Coronary artery (tissue), 2 donors: ENCODE data around the gene MARK4.

Experiments
- DNase-seq: peaks from one replicate; pipeline ENCODE4 v3.0.0-alpha.2; 2017; ENCODE audit warnings: low spot score
- H3K27ac ChIP-seq, 2 donors: fragments of 200-600 bp; sonication (generic); one replicate each; pipeline ENCODE4 v1.5.1; 2016 to 2019
- H3K4me3 ChIP-seq: fragments of 200-600 bp; sonication (generic); 2 replicates; pipeline ENCODE4 v1.5.1; 2016; ENCODE audit warnings: mild to moderate bottlenecking, moderate library complexity
- TF ChIP-seq, protein P1 (sequence below): fragments of 200-600 bp; sonication (generic); IDR thresholded peaks from one replicate; pipeline ENCODE4 v1.5.1; 2019; ENCODE audit warnings: antibody characterized with exemption

Gene MARK4

DNA sequence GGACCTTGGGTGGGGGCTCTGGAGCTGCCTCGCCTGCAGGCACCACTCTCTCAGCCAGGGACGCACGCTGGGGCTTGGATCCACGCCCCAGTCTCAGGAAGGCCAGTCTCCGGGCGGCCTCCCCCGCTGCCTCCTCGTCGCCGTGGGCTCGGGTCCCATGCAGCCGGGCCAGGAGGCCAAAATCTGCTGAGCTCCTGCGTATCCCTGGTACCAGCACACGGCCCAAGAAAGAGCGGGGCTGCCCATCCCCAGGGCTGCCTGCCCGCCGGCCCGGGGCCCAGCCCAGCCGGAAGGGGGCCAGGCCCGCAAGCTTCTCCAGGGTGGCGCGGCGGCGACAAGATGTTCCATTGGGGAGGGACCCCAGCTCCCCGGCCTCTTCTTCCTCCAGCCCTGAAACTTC lies 12.5 kb upstream of the MARK4 start:
- Histone ChIP-seq H3K27ac (no peak overlapping the region), H3K4me3 (no peak overlapping the region)
- TF ChIP-seq, protein P1, sequence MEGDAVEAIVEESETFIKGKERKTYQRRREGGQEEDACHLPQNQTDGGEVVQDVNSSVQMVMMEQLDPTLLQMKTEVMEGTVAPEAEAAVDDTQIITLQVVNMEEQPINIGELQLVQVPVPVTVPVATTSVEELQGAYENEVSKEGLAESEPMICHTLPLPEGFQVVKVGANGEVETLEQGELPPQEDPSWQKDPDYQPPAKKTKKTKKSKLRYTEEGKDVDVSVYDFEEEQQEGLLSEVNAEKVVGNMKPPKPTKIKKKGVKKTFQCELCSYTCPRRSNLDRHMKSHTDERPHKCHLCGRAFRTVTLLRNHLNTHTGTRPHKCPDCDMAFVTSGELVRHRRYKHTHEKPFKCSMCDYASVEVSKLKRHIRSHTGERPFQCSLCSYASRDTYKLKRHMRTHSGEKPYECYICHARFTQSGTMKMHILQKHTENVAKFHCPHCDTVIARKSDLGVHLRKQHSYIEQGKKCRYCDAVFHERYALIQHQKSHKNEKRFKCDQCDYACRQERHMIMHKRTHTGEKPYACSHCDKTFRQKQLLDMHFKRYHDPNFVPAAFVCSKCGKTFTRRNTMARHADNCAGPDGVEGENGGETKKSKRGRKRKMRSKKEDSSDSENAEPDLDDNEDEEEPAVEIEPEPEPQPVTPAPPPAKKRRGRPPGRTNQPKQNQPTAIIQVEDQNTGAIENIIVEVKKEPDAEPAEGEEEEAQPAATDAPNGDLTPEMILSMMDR: no peak
- no peak for DNase-seq

DNA sequence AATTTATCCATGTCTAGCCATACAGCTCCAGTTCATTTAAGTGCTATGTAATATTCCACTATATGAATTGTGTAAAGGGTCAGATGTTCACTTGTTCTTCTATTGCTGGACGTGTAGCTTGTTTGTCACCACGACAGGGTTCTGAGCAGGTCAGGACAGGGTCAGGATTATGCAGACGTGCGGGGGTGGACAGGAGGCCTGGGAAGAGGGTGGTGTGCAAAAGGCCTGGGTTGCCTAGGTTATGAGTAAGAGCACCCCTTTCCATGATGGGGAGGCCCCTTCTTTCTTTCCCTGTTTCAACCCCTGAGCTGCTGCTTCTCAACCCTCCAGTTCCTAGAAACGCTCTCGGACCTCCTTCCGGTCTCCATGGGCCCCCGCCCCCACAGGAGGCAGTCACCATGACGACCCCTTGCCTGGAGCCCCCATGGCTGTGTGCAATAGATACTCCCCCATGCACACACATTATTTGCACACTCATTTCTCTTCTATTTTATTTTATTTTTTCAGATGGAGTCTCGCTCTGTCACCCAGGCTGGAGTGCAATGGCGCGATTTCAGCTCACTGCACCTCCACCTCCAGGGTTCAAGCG lies 7.8 kb upstream of the MARK4 start:
- no peak overlapping the region for H3K4me3 ChIP-seq
- no peak for DNase-seq
- no peak overlapping the region for H3K27ac ChIP-seq
- TF ChIP-seq, protein P1: no peak

DNA sequence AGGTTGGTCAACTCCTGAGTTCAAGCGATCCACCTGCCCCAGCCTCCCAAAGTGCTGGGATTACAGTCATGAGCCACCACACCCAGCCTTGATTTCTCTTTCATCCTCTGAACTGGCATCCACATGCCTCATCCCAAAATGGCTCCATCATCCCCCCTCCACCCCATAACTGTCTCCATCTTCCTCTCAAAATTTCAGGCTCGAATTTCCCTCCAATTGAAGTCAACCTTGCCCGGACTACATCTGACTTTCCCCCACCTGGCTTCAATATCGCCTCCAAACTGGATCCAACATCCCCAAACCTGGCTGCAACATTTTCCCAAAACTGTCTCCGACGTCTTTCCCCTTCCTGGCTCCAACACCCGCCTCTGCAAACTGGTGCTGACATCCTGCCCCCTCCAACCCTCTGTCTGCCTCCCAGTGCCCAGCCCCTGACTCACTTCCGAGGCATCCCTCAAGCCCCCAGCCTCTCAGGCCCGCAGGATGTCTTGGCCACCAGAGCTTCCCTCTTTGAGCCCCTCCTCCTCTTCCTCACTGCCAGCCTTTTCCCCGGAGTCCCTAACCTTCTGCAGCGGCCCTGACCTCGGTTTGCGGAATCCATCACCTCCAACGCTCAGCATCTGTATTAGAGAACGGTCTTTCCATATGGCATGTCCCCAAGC lies 6.8 kb upstream of the MARK4 start:
- Histone ChIP-seq H3K27ac (no peak overlapping the region), H3K4me3 (no peak overlapping the region)
- DNase-seq: no peak
- TF ChIP-seq, protein P1: no peak

DNA sequence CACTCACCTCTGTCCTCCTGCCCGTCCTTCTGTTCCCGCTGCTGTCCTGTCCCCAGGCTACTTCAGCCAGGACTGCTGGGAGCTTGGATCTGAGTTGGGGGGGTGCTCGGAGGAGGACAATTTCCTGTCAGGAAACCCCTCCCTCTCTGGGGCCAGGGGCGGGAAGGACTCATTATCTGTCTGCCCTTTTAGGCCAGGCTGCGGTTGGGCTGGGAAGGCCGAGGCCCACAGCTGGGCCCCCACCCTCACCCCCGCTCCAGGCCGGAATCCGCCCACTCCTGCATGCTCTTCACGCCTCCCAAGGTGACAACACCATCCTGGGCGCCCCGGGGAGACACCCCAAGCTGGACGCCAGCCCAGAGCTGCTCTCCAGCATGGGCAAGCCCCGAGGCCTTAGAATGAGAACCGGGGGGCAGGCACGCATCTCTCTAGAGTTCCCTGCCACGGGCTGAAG lies 5.7 kb upstream of the MARK4 start, which contains the start of gene EXOC3L2:
EXOC3L2 (minus strand) TSS at position 74 of the 454 bp plus-strand sequence. CDS start 6,362 bp downstream, outside the sequence.
- peak within 1 kb of the TSS in 1 of 2 donors; percentile 49 for H3K27ac ChIP-seq
- TF ChIP-seq, protein P1: no peak
- H3K4me3 ChIP-seq: no peak within 1 kb of the TSS
- DNase-seq: no peak

DNA sequence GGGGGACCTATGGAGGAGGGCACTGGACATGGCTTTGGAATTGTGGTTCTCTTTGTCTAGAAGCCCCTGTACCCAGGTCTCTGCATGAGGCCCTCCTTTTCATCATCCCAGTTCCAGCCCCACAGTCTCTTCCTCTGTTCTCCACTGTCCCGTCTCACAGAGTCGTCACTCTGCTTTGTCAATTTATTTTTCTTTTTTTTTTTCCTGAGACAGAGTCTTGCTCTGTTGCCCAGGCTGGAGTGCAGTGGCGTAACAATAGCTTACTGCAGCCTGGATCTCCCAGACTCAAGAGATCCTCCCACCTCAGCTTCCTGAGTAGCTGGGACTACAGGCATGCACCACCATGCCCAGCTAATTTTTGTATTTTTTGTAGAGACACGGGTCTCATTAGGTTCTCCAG lies 5.2 kb upstream of the MARK4 start:
- TF ChIP-seq, protein P1: no peak
- Histone ChIP-seq H3K27ac (peak overlapping the region in 1 of 2 donors; percentile 49), H3K4me3 (no peak overlapping the region)
- DNase-seq: no peak

DNA sequence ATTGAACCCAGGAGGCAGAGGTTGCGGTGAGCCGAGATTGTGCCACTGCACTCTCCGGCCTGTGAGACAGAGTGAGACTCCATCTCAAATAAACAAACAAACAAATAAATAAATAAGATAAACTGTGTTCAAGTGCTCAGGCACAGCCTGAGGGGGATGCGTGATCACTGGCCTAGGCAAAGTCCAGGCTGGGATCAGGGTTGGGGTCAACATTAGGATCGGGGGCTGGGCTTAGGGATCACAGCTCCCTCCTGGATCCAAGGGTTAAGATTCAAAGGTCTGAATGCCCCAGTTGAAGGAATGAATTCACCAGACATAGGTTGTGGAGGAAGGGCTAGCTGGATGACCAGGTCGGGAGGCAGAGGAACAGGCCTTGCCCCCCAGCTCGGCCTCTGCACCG lies 3.9 kb upstream of the MARK4 start:
- Histone ChIP-seq H3K4me3 (no peak overlapping the region), H3K27ac (no peak overlapping the region)
- DNase-seq: no peak
- TF ChIP-seq, protein P1: no peak
